Adrenal gland (tissue), 5 donors: Measurements from ENCODE around the gene CORT.

Experiments used
- CTCF ChIP-seq, 6 experiments: fragments of 450-650 bp in 4 of 6; fragments of 200-600 bp in 2 of 6; sonication (generic) in 1 of 6; IDR thresholded peaks; 1 replicate in 5 of 6; 2 replicates in 1 of 6; pipeline versions ENCODE4 v1.5.1 to v1.8.0; 2016 to 2021; ENCODE audit warnings: antibody characterized with exemption in 6 of 6, mild to moderate bottlenecking in 2 of 6, moderate library complexity in 1 of 6
- POLR2A ChIP-seq, 2 donors: fragments of 450-650 bp; IDR thresholded peaks; one replicate each; pipeline ENCODE4 v1.6.1; 2017; ENCODE audit warnings: antibody characterized with exemption in 2 of 2, mild to moderate bottlenecking in 2 of 2, moderate library complexity in 1 of 2
- donor health status: DM: no; HTN: no; CAD: no.

DNA sequence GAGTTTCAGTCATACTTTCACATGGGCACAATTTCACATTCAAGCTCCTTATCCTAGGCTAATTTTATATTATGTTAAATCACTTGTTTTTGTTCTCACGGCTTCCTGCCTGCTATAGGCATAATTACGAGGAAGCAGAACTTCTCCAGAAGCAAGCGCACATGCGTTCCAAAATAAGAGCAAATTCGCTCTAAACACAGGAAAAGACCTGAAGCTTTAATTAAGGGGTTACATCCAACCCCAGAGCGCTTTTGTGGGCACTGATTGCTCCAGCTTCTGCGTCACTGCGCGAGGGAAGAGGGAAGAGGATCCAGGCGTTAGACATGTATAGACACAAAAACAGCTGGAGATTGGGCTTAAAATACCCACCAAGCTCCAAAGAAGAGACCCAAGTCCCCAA lies at the start of gene CORT:
- TF ChIP-seq CTCF (IDR thresholded peaks at IDR 0.05): no peak
- TF ChIP-seq POLR2A (IDR thresholded peaks at IDR 0.05): no peak
